K562 (cell line): ENCODE data around the gene ELK4. TPM values are rescaled to one million over a fixed set of nuclear protein-coding genes. Genes with fewer than 3 reads are reported as not detected.

Source experiments
- ATAC-seq: fragments of 200-7000 bp; cut with Tn5 transposase; 3 replicates; pipeline ENCODE4 v1.9.1; 2020; ENCODE audit warnings: moderate library complexity
- BruUV-seq: library from RNA; stranded (reverse); fragments of 400-500 nt; replicated peaks from 2 replicates; lab custom pipeline; 2021; lab: Mats Ljungman, UMichigan
- CTCF ChIA-PET: fragments of 300-600 bp; formaldehyde crosslinking; extraction: SDS; loops from one replicate; lab custom pipeline; 2021; ENCODE audit warnings: low intra/inter-chr PET ratio; lab: Yijun Ruan, JAX
- POLR2A ChIA-PET: fragments of 300-600, 350-650 bp; sonication (Branson Sonifier 250); formaldehyde crosslinking; extraction: SDS; loops from one replicate; lab custom pipeline; 2021; ENCODE audit warnings: antibody characterized with exemption, inconsistent platforms; lab: Yijun Ruan, JAX
- DNase-seq, 4 experiments: peaks; one replicate each; pipeline versions ENCODE4 v3.0.0 to v3.0.0-alpha.2; 2011 to 2018; ENCODE audit warnings: low spot score in 3 of 4, mixed read lengths in 3 of 4; ENCODE audit errors: extremely low read depth in 1 of 4
- FAIRE-seq: peaks from 2 replicates; lab custom pipeline; 2011; peaks lifted over from hg19 to GRCh38; lab: Jason Lieb, UNC
- H2AFZ ChIP-seq: 2 replicates; pipeline ENCODE4 v1.6.0; 2011; ENCODE audit warnings: low read depth, low read length, control low read depth, inconsistent platforms
- H3K27ac ChIP-seq: fragments of 200-600 bp; 3 replicates; pipeline ENCODE4 v1.8.0; 2011; ENCODE audit warnings: low read depth, mild to moderate bottlenecking, control low read depth, inconsistent platforms, low read length, moderate library complexity, mixed read lengths; ENCODE audit errors: extremely low read depth
- H3K27me3 ChIP-seq, 2 experiments: fragments of 300-600 bp in 1 of 2; 2 replicates in 1 of 2; 3 replicates in 1 of 2; pipeline versions ENCODE4 v1.6.0 to v1.8.0; 2011; ENCODE audit warnings: inconsistent platforms in 2 of 2, low read length in 2 of 2, mild to moderate bottlenecking in 1 of 2, mixed read lengths in 1 of 2, moderate library complexity in 1 of 2; ENCODE audit not compliant: control insufficient read depth in 2 of 2, insufficient read depth in 2 of 2
- H3K36me3 ChIP-seq: fragments of 300-600 bp; 3 replicates; pipeline ENCODE4 v1.8.0; 2011; ENCODE audit warnings: mild to moderate bottlenecking, low read length, inconsistent platforms; ENCODE audit not compliant: control insufficient read depth, insufficient read depth
- H3K4me1 ChIP-seq, 2 experiments: fragments of 200-600 bp in 1 of 2; replicated peaks in 1 of 2; 2 replicates in 1 of 2; 3 replicates in 1 of 2; pipeline versions ENCODE4 v1.5.1 to v1.8.0; 2011; ENCODE audit warnings: inconsistent platforms in 2 of 2, low read length in 2 of 2, mild to moderate bottlenecking in 1 of 2, mixed read lengths in 1 of 2, moderate library complexity in 1 of 2; ENCODE audit not compliant: control insufficient read depth in 2 of 2, insufficient read depth in 2 of 2
- H3K4me2 ChIP-seq: 2 replicates; pipeline ENCODE4 v1.6.1; 2011; ENCODE audit warnings: low read length, control low read depth, inconsistent platforms, mixed read lengths; ENCODE audit not compliant: insufficient read depth
- H3K4me3 ChIP-seq: fragments of 200-600 bp; sonication (generic), shearing (Covaris generic); 2 replicates; pipeline ENCODE4 v1.5.1; 2016; ENCODE audit warnings: control low read depth, inconsistent platforms
- H3K79me2 ChIP-seq: fragments of 200-600 bp; 3 replicates; pipeline ENCODE4 v1.8.0; 2011; ENCODE audit warnings: low read length, inconsistent platforms; ENCODE audit not compliant: control insufficient read depth, insufficient read depth
- H3K9ac ChIP-seq, 2 experiments: 2 replicates each; pipeline versions ENCODE4 v1.6.0 to v1.6.1; 2011; ENCODE audit warnings: low read depth in 2 of 2, low read length in 2 of 2, control low read depth in 1 of 2, inconsistent platforms in 1 of 2, mild to moderate bottlenecking in 1 of 2, mixed read lengths in 1 of 2; ENCODE audit not compliant: insufficient read depth in 1 of 2
- H3K9me1 ChIP-seq: one replicate; pipeline ENCODE4 v1.6.0; 2011; ENCODE audit warnings: inconsistent platforms, mild to moderate bottlenecking, low read length, moderate library complexity; ENCODE audit not compliant: control insufficient read depth, insufficient read depth
- H3K9me3 ChIP-seq: replicated peaks from 2 replicates; pipeline ENCODE4 v1.5.1; 2011; ENCODE audit warnings: low read depth, low read length, inconsistent platforms; ENCODE audit not compliant: control insufficient read depth, insufficient read depth
- H4K20me1 ChIP-seq: replicated peaks from 2 replicates; pipeline ENCODE4 v1.6.1; 2011; ENCODE audit warnings: low read length, inconsistent platforms, mixed read lengths; ENCODE audit not compliant: control insufficient read depth, insufficient read depth
- CBFA2T3 ChIP-seq: fragments of 450-650 bp; IDR thresholded peaks from 2 replicates; pipeline ENCODE4 v1.6.1; 2017
- EGR1 ChIP-seq: fragments of 450-650 bp; conservative IDR thresholded peaks from 2 replicates; pipeline ENCODE4 v1.6.1; 2017; ENCODE audit warnings: mild to moderate bottlenecking
- ESRRB ChIP-seq: fragments of 250-450 bp; sonication (Bioruptor Pico); IDR thresholded peaks from 2 replicates; pipeline ENCODE4 v1.5.0; 2020; ENCODE audit warnings: mild to moderate bottlenecking, moderate library complexity, borderline replicate concordance
- FOXP4 ChIP-seq: sonication (generic); formaldehyde crosslinking; IDR thresholded peaks from 2 replicates; pipeline ENCODE4 v1.8.0; 2022; ENCODE audit warnings: mild to moderate bottlenecking, missing genetic modification reagents, borderline replicate concordance
- KDM1A ChIP-seq, 2 experiments: fragments of 450-650 bp; IDR thresholded peaks; 2 replicates each; pipeline ENCODE4 v1.6.1; 2016; ENCODE audit warnings: mild to moderate bottlenecking in 2 of 2
- RCOR1 ChIP-seq, 2 experiments: IDR thresholded peaks; 2 replicates each; pipeline ENCODE4 v1.6.1; 2012; ENCODE audit warnings: low read depth in 2 of 2, low read length in 2 of 2, borderline replicate concordance in 1 of 2, improper control_type of control experiment in 1 of 2
- TFAP4 ChIP-seq: sonication (generic); formaldehyde crosslinking; IDR thresholded peaks from 2 replicates; pipeline ENCODE4 v1.8.0; 2022; ENCODE audit warnings: missing genetic modification reagents, mild to moderate bottlenecking, moderate library complexity, borderline replicate concordance
- whole genome bisulfite sequencing: fragments of 100-300 bp; shearing (Covaris generic); methylation state at CpG from one replicate; pipeline ENCODE4 v1.1.6; 2016; ENCODE audit warnings: low coverage, mixed read lengths; ENCODE audit not compliant: insufficient coverage; ENCODE audit errors: missing lambda C conversion rate; 5-methylcytosine and 5-hydroxymethylcytosine counted together
- in situ Hi-C: fragments of 300-500 bp; cut with MboI; formaldehyde crosslinking; loops from 4 replicates; pipeline ENCODE4 v1.15.0; 2018; ENCODE audit warnings: inconsistent platforms, mixed read lengths
- intact Hi-C: fragments of 100-400 bp; cut with micrococcal nuclease; formaldehyde crosslinking; loops from 2 replicates; pipeline ENCODE4 v1.14.2; 2022
- polyA plus RNA-seq, 8 experiments: library from polyadenylated mRNA; depleted of rRNA in 4 of 8; stranded (reverse) in 5 of 8; unstranded in 3 of 8; fragments of >200 nt; fragmentation: Nextera tagmentation in 2 of 8; fragmentation: Illumina TruSeq in 1 of 8; extraction: Ambion mirVana in 2 of 8; extraction: Trizol in 1 of 8; gene quantifications; 2 replicates each; pipeline versions ENCODE4 v1.2.1 to v1.2.3, GENCODE V29; 2011 to 2014; ENCODE audit warnings: inconsistent platforms in 1 of 8, missing spikeins in 1 of 8
- total RNA-seq, 7 experiments: library from RNA; depleted of rRNA in 6 of 7; stranded (reverse); fragments of >200 nt in 6 of 7; fragmentation: Illumina TruSeq in 2 of 7; extraction: Trizol in 2 of 7; gene quantifications; 2 replicates each; pipeline versions ENCODE4 v1.2.1 to v1.2.3, GENCODE V29; 2011 to 2021; ENCODE audit warnings: low replicate concordance in 1 of 7

Gene ELK4
- total and polyA plus RNA-seq, 9 of the 15 experiments (the other 6 are each of a cell fraction or from before 2014, with no cell fraction given), result 2.0 to 21.7 (median 9.2) TPM

GRCh38 chr1:205571747-205572146 lies 60.1 kb downstream of the ELK4 start:
- 1% methylated on average over 4 of the region's 4 CpGs for WGBS
- no peaks in the 10 kb centered on the region for H3K79me2 ChIP-seq
- ATAC-seq, result no peak; the same call in 1 of the 3 replicates
- peak; percentile 53 to 56; a peak in 2 of 4 replicates for TF ChIP-seq KDM1A (IDR thresholded peaks at IDR 0.05)
- peak; percentile 66 for TF ChIP-seq EGR1
- no peak for TF ChIP-seq ESRRB
- TF ChIP-seq FOXP4 (CRISPR knock-in tag), result no peak
- peak; percentile 68 for TF ChIP-seq CBFA2T3
- TF ChIP-seq TFAP4 (CRISPR knock-in tag), result peak; percentile 48
- TF ChIP-seq RCOR1 (IDR thresholded peaks at IDR 0.05; ENCODE audit: borderline replicate concordance in 1 of 2, low read depth in 2 of 2, low read length in 2 of 2), result 0 out of 4 replicates have a peak, but pooled peaks of 1 of the 2 experiments have one; percentile 18
- TF ChIP-seq, all 486 proteins: peak for 5
- in situ Hi-C loops (no loop called here), intact Hi-C loops (no loop called here)
- no peak for DNase-seq
- Histone ChIP-seq H3K27ac (no peak overlapping the region), H3K4me2 (no peak overlapping the region), H3K36me3 (no peaks in the 10 kb centered on the region), H4K20me1 (peaks cover 19% of the 10 kb centered on the region; the same call in 1 of the 2 replicates), H3K27me3 (peaks cover 43 to 65% of the 10 kb centered on the region in 2 experiments), H3K9ac (no peak overlapping the region), H3K4me3 (no peak overlapping the region), H3K9me3 (no peaks in the 10 kb centered on the region), H2AFZ (no peak overlapping the region), H3K4me1 (peaks cover 0 to 7% of the 10 kb centered on the region in 2 experiments; a peak in 2 of 5 replicates), H3K9me1 (no peaks in the 10 kb centered on the region)
- POLR2A ChIA-PET, result interaction anchor here (1.3 kb wide), 1 partner anchor 13 kb away, joined by 3 read pairs; no protein-coding TSS in a partner anchor
- BruUV-seq, result no TSS peak
- CTCF ChIA-PET, result no interaction called here
- FAIRE-seq, result no peak
